DND-41 (cell line): ENCODE data around the gene TM9SF3.
A peak's percentile ranks its signal among the peaks of the same experiment; 100 is the strongest.

Experiments used
- ATAC-seq: fragments of 200-7000 bp; cut with Tn5 transposase; 3 replicates; pipeline ENCODE4 v1.9.1; 2021; ENCODE audit warnings: low read depth; ENCODE audit not compliant: insufficient read depth
- DNase-seq: peaks from one replicate; pipeline ENCODE4 v3.0.0-alpha.2; 2020
- H2AFZ ChIP-seq: 2 replicates; pipeline ENCODE4 v1.6.0; 2012; ENCODE audit warnings: low read depth, low read length
- H3K27ac ChIP-seq: 2 replicates; pipeline ENCODE4 v1.5.1; 2012; ENCODE audit warnings: low read length, inconsistent platforms
- H3K27me3 ChIP-seq: fragments of 200-600 bp; sonication (generic); 2 replicates; pipeline ENCODE4 v1.6.0; 2012; ENCODE audit warnings: low read length, mild to moderate bottlenecking, inconsistent platforms; ENCODE audit not compliant: insufficient read depth, poor library complexity
- H3K36me3 ChIP-seq: 2 replicates; pipeline ENCODE4 v1.5.1; 2012; ENCODE audit warnings: low read length, inconsistent platforms; ENCODE audit not compliant: insufficient read depth
- H3K4me1 ChIP-seq: 2 replicates; pipeline ENCODE4 v1.5.1; 2012; ENCODE audit warnings: mild to moderate bottlenecking, low read length; ENCODE audit not compliant: insufficient read depth
- H3K4me2 ChIP-seq: 2 replicates; pipeline ENCODE4 v1.6.0; 2012; ENCODE audit warnings: mild to moderate bottlenecking, moderate library complexity, low read length, inconsistent platforms; ENCODE audit not compliant: insufficient read depth
- H3K4me3 ChIP-seq, 2 experiments: fragments of 200-600 bp in 1 of 2; shearing (Covaris generic) in 1 of 2; 2 replicates each; pipeline ENCODE4 v1.5.1; 2012 to 2016; ENCODE audit warnings: inconsistent platforms in 2 of 2, low read length in 2 of 2, mild to moderate bottlenecking in 2 of 2, low read depth in 1 of 2, moderate library complexity in 1 of 2
- H3K79me2 ChIP-seq: 2 replicates; pipeline ENCODE4 v1.6.0; 2012; ENCODE audit warnings: low read length, inconsistent platforms; ENCODE audit not compliant: insufficient read depth
- H3K9ac ChIP-seq: 2 replicates; pipeline ENCODE4 v1.6.0; 2012; ENCODE audit warnings: low read depth, mild to moderate bottlenecking, inconsistent platforms, low read length, moderate library complexity
- H3K9me3 ChIP-seq: 2 replicates; pipeline ENCODE4 v1.5.1; 2012; ENCODE audit warnings: low read length, moderate library complexity, mild to moderate bottlenecking, inconsistent platforms; ENCODE audit not compliant: insufficient read depth, severe bottlenecking
- H4K20me1 ChIP-seq: 2 replicates; pipeline ENCODE4 v1.6.0; 2012; ENCODE audit warnings: low read length; ENCODE audit not compliant: insufficient read depth
- EZH2 ChIP-seq: IDR thresholded peaks from 3 replicates; pipeline ENCODE4 v1.6.1; 2012; ENCODE audit warnings: borderline replicate concordance, low read depth, mild to moderate bottlenecking, moderate library complexity, low read length, inconsistent platforms; ENCODE audit not compliant: severe bottlenecking
- TF ChIP-seq, protein P1 (sequence below): IDR thresholded peaks from 2 replicates; pipeline ENCODE4 v1.5.1; 2012; ENCODE audit warnings: borderline replicate concordance, low read length, moderate library complexity, mild to moderate bottlenecking; ENCODE audit not compliant: poor library complexity, severe bottlenecking; ENCODE audit errors: extremely low read depth

The TM9SF3 gene

DNA sequence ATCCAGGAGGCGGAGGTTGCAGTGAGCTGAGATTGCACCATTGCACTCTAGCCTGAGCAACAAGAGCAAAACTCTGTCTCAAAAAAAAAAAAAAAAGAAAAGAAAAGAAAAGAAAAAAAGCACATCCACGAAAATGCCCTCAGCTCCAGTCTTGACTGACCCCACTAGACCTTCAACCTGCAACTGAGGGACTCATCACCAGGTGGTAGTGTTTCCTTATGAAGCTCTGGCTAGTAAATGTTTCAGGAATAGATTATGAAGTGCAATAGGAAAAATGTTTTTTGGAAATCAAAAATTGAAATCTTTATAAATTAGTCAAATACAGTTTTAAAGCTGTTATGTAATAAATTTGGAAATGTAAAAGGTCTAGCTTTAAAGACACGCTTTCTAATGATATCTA lies 95.5 kb downstream of the TM9SF3 start:
- Histone ChIP-seq H3K27me3 (no peaks in the 10 kb centered on the region), H4K20me1 (no peaks in the 10 kb centered on the region), H3K4me1 (no peaks in the 10 kb centered on the region), H3K9ac (no peak overlapping the region), H3K27ac (no peak overlapping the region), H3K9me3 (no peaks in the 10 kb centered on the region), H3K79me2 (no peaks in the 10 kb centered on the region), H3K4me3 (no peak overlapping the region), H3K4me2 (no peak overlapping the region), H3K36me3 (no peaks in the 10 kb centered on the region), H2AFZ (no peak overlapping the region)
- ATAC-seq (no peak), DNase-seq (no peak)
- TF ChIP-seq, protein P1, sequence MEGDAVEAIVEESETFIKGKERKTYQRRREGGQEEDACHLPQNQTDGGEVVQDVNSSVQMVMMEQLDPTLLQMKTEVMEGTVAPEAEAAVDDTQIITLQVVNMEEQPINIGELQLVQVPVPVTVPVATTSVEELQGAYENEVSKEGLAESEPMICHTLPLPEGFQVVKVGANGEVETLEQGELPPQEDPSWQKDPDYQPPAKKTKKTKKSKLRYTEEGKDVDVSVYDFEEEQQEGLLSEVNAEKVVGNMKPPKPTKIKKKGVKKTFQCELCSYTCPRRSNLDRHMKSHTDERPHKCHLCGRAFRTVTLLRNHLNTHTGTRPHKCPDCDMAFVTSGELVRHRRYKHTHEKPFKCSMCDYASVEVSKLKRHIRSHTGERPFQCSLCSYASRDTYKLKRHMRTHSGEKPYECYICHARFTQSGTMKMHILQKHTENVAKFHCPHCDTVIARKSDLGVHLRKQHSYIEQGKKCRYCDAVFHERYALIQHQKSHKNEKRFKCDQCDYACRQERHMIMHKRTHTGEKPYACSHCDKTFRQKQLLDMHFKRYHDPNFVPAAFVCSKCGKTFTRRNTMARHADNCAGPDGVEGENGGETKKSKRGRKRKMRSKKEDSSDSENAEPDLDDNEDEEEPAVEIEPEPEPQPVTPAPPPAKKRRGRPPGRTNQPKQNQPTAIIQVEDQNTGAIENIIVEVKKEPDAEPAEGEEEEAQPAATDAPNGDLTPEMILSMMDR: peak; percentile 55
- no peak for TF ChIP-seq EZH2

DNA sequence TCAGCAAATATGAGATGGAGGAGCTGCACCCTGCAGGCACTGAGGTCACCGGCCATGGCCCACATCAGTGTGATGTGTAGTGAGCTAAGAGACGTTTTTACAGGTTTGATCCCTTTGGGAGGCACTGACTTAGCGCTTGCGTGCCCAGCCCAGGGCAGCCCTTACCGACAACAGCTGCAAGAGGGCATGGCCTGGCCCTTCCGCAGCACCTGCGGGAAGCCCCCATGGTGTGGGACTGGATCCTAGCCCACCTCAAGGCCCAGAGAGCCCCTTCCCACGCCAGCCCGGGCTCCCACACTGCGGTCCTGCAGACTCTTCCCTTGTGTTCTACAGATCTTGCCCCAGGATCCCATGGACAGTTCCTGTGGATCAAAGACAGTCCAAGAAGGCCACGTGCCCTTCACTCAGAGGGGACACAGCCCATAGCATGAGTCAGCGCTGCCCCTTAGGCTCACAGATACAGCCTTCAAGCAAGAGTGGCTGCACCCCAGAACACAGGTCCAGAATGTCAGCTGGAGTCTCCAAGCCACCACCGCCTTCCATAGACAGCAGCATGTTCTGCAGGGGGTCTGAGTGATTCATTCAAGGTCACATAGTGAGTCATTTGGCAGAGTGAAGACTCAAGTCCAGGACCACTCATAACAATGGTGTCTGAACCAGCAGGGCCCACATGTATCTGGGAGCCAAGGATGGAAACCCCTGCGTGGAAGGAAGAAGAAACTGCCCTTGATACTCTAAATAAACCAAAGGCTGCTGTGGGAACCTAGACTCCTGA lies 98.5 kb downstream of the TM9SF3 start:
- Histone ChIP-seq H3K4me3 (no peak overlapping the region), H2AFZ (no peak overlapping the region), H3K9ac (no peak overlapping the region), H3K4me2 (no peak overlapping the region), H3K27ac (no peak overlapping the region), H3K9me3 (no peaks in the 10 kb centered on the region), H3K79me2 (no peaks in the 10 kb centered on the region), H4K20me1 (no peaks in the 10 kb centered on the region), H3K27me3 (no peaks in the 10 kb centered on the region), H3K36me3 (no peaks in the 10 kb centered on the region), H3K4me1 (no peaks in the 10 kb centered on the region)
- TF ChIP-seq EZH2: no peak
- TF ChIP-seq, protein P1: no peak
- ATAC-seq (no peak), DNase-seq (no peak)

DNA sequence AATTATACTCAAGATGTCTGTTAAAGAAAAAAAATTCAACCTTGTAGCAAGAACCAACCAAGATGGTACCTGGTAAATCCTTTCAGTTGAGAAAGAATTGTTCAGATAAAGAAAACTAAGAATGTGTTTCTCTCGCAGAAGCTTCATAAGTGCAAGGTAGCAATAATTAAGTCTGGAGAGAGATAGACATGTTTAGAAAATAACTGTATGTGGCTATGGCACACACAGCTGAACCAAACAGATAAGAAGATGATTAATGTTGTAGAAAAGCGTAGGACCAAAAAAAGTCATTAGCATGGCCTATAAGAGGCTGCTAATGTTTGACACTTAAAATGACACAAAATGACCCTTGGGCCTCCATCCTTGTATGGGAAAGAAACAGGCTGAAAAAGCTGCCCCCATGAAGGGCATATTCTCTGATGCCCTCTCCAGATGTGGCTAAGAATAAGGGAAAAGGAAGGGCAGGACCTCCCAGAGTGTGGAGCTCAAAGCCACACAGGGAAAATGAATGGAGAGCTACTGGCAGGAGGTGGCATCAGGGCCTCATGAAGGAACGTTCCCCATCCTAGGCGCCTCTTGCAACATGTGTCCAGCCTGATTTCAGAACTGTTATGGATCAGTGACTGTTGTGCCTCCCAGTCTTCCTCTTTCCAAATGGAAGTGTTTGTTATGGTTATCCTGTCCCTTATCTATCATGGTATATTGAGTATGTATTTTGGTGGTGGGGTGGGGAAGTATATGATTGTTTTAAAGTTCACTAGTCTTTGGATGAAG lies 103.8 kb downstream of the TM9SF3 start:
- DNase-seq: no peak
- Histone ChIP-seq H3K9ac (no peak overlapping the region), H3K9me3 (no peaks in the 10 kb centered on the region), H3K36me3 (no peaks in the 10 kb centered on the region), H3K79me2 (no peaks in the 10 kb centered on the region), H3K27me3 (no peaks in the 10 kb centered on the region), H3K27ac (no peak overlapping the region), H3K4me3 (no peak overlapping the region), H4K20me1 (no peaks in the 10 kb centered on the region), H2AFZ (no peak overlapping the region), H3K4me1 (no peaks in the 10 kb centered on the region), H3K4me2 (no peak overlapping the region)
- ATAC-seq: no peak
- TF ChIP-seq, protein P1: no peak
- no peak for TF ChIP-seq EZH2
